Hematopoietic multipotent progenitor cell treated with erythropoietin and hydrocortisone succinate and interleukin-3 and kit ligand, for 6 days (in vitro differentiated cells): ENCODE measurements around the gene MROH8.
"Not testable (repeated sequence)": the region's sequence is repeated elsewhere in the genome, so short reads cannot be mapped to it uniquely, and the experiment has no call there.

Experiments
- DNase-seq: peaks from one replicate; pipeline ENCODE4 v3.0.0-alpha.2; 2015

MROH8 gene

GRCh38 chr20:37077009-37077408 lies 102.3 kb downstream of the MROH8 start:
- DNase-seq = no peak

DNA sequence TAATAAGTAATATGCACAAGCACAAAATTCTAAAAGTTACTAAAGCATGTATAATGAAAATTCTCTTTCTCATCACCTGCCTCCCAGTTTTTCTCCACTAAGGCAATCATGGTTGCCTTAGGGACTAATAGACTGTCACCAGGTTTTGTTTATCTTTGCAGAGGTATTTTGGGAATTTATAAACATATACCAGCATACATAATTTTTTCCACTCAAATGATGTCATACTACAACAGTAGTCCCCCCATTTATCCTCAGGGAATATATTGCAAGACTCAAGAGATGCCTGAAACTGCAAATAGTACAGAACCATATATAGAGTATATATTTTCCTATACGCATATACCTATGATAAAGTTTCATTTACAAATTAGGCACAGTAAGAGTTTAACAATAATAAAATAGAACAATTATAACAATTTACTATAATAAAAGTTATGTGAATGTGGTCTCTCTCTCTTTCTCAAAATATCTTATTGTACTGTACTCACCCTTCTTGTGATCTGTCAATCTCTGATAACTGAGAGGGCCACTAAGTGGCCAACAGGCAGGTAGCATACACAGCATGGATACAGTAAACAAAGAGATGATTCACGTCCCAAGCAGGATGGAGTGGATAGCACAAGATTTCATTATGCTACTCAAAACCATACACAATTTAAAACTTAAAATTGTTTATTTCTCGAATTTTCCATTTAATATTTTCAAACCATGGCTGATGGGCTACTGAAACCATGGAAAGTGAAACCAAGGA lies 103.2 kb downstream of the MROH8 start:
- no peak for DNase-seq

- no peak for DNase-seq
These were observed 106.8 kb downstream of the MROH8 start for GRCh38 chr20:37072293-37073196.

DNA sequence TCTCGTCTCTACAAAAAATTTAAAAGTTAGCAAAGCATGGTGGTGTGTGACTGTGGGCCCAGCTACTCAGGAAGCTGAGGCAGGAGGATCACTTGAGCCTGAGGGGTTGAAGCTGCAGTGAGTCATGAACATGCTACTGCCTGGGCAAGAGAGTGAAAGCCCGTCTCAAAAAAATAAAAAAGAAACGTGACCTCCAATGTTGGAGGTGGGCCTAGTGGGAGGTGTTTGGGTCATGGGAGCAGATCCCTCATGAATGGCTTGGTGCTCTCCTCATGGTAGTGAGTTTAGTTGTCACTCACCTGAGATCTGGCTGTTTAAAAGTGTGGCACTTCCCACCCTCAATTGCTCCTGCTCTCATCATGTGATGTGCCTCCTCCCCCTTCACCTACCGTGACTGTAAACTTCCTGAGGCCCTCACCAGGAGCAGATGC lies 107.9 kb downstream of the MROH8 start:
- DNase-seq = no peak

GRCh38 chr20:37069563-37069962 lies 109.8 kb downstream of the MROH8 start:
- DNase-seq = not testable (repeated sequence)

- no peak for DNase-seq
These were observed 113.2 kb downstream of the MROH8 start for GRCh38 chr20:37066168-37066567.

DNA sequence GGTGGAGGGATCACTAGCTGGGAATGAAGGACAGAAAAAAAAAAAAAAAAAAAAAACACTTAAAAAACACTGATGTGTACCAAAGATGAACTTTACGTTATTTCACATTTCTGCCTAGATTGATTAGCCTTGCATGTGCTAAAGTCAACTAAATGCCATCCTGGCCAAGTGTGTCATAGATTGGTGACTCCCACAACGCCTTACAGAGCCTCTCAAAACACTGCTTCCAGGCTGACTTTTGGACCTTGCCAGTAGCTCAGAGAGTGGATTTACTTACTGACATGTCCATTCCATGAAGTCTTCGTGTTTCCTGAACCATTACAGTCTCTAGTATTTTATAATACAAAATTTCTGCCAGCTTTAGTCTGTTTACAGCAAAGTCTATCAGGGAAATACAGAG lies 124.1 kb downstream of the MROH8 start:
- DNase-seq = no peak

DNA sequence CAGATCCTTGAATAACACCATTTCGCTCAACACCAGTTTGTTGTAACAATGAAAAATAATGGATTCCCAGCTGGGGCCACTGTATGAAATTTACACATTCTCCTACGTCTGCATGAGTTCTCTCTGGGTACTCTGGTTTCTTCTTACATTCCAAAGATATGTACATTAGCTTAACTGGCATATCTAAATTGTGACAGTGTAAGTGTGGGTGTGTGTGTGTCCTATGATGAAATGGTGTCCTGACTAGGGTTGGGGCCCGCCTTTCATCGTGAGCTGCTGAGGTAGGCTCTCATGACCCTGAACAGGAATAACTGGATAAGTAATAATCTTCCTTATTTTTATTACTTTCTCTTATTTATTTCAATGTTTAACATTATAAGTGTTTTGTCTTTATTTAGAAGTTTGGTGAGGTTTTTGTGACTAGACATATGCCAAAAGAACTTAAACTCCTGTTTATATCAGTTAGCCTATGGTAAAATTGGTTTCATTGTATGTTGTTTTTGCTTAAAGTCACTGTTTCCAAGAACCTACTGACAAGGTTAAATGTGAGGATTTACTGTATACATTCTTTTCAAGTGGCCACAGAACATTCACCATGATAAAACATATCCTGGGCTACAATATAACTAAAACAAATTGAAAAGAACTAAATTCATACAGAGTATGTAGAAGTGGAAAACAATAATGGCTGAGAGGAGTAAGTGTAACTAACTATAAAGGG lies 126.0 kb downstream of the MROH8 start:
- no peak for DNase-seq
